ENCODE data around the gene COL26A1. TPM values are rescaled to one million over a fixed set of nuclear protein-coding genes. Genes with fewer than 3 reads are reported as not detected.

COL26A1 gene
- total RNA-seq, 1 donor = not detected

GRCh38 chr7:101321491-101322401 is 40.9 kb upstream of the COL26A1 start, which contains the start of gene IFT22:
TSS of gene IFT22 (minus strand) at chr7:101321812. CDS start at chr7:101321709, 103 bp downstream.
- Histone ChIP-seq H3K27ac (ENCODE audit: low read depth, low read length) (peak within 1 kb of the TSS; percentile 77), H3K9me3 (ENCODE audit: low read depth, low read length) (no peaks in the 10 kb centered on the region), H4K20me1 (ENCODE audit: insufficient read depth, low read length) (no peaks in the 10 kb centered on the region), H3K27me3 (ENCODE audit: insufficient read depth, low read length) (no peaks in the 10 kb centered on the region), H3K79me2 (ENCODE audit: insufficient read depth, low read length) (peaks cover 10% of the 10 kb centered on the region), H3K4me3 (ENCODE audit: insufficient read depth, low read length) (peak within 1 kb of the TSS; percentile 90), H2AFZ (ENCODE audit: low read length) (peak within 1 kb of the TSS; percentile 99), H3K4me1 (ENCODE audit: insufficient read depth, low read length) (peaks cover 11% of the 10 kb centered on the region), H3K4me2 (ENCODE audit: insufficient read depth, low read length) (peak within 1 kb of the TSS; percentile 96), H3K36me3 (ENCODE audit: insufficient read depth, low read length) (no peaks in the 10 kb centered on the region)
- peak; percentile 98 for DNase-seq (ENCODE audit: insufficient read length, low spot score, missing footprints)
- TF ChIP-seq CTCF (IDR thresholded peaks at IDR 0.05; ENCODE audit: extremely low read depth, low read depth, low read length) = peak; percentile 38

- Histone ChIP-seq H3K4me3 (ENCODE audit: insufficient read depth, low read length) (no peak overlapping the region), H3K9me3 (ENCODE audit: low read depth, low read length) (no peaks in the 10 kb centered on the region), H3K79me2 (ENCODE audit: insufficient read depth, low read length) (no peaks in the 10 kb centered on the region), H3K4me2 (ENCODE audit: insufficient read depth, low read length) (no peak overlapping the region), H3K36me3 (ENCODE audit: insufficient read depth, low read length) (no peaks in the 10 kb centered on the region), H4K20me1 (ENCODE audit: insufficient read depth, low read length) (no peaks in the 10 kb centered on the region), H3K27ac (ENCODE audit: low read depth, low read length) (no peak overlapping the region), H2AFZ (ENCODE audit: low read length) (no peak overlapping the region), H3K27me3 (ENCODE audit: insufficient read depth, low read length) (peaks cover 4% of the 10 kb centered on the region), H3K4me1 (ENCODE audit: insufficient read depth, low read length) (no peaks in the 10 kb centered on the region)
- TF ChIP-seq CTCF (IDR thresholded peaks at IDR 0.05; ENCODE audit: extremely low read depth, low read depth, low read length) = no peak
- no peak for DNase-seq (ENCODE audit: insufficient read length, low spot score, missing footprints)
Measured at GRCh38 chr7:101328159-101328558, 34.5 kb upstream of the COL26A1 start.

- H3K27me3 ChIP-seq (ENCODE audit: insufficient read depth, low read length) = peaks cover 4% of the 10 kb centered on the region
- no peak for TF ChIP-seq CTCF (IDR thresholded peaks at IDR 0.05; ENCODE audit: extremely low read depth, low read depth, low read length)
- no peak overlapping the region for H3K27ac ChIP-seq (ENCODE audit: low read depth, low read length)
- H4K20me1 ChIP-seq (ENCODE audit: insufficient read depth, low read length) = no peaks in the 10 kb centered on the region
- no peak overlapping the region for H2AFZ ChIP-seq (ENCODE audit: low read length)
- H3K4me3 ChIP-seq (ENCODE audit: insufficient read depth, low read length) = no peak overlapping the region
- no peaks in the 10 kb centered on the region for H3K79me2 ChIP-seq (ENCODE audit: insufficient read depth, low read length)
- no peaks in the 10 kb centered on the region for H3K36me3 ChIP-seq (ENCODE audit: insufficient read depth, low read length)
- no peaks in the 10 kb centered on the region for H3K9me3 ChIP-seq (ENCODE audit: low read depth, low read length)
- H3K4me2 ChIP-seq (ENCODE audit: insufficient read depth, low read length) = no peak overlapping the region
- no peaks in the 10 kb centered on the region for H3K4me1 ChIP-seq (ENCODE audit: insufficient read depth, low read length)
- no peak for DNase-seq (ENCODE audit: insufficient read length, low spot score, missing footprints)
Measured at GRCh38 chr7:101330011-101330484, 32.6 kb upstream of the COL26A1 start.

GRCh38 chr7:101332026-101332425 is 30.6 kb upstream of the COL26A1 start:
- Histone ChIP-seq H4K20me1 (ENCODE audit: insufficient read depth, low read length) (no peaks in the 10 kb centered on the region), H3K4me1 (ENCODE audit: insufficient read depth, low read length) (no peaks in the 10 kb centered on the region), H2AFZ (ENCODE audit: low read length) (no peak overlapping the region), H3K79me2 (ENCODE audit: insufficient read depth, low read length) (no peaks in the 10 kb centered on the region), H3K27ac (ENCODE audit: low read depth, low read length) (no peak overlapping the region), H3K4me3 (ENCODE audit: insufficient read depth, low read length) (no peak overlapping the region), H3K27me3 (ENCODE audit: insufficient read depth, low read length) (peaks cover 4% of the 10 kb centered on the region), H3K4me2 (ENCODE audit: insufficient read depth, low read length) (no peak overlapping the region), H3K36me3 (ENCODE audit: insufficient read depth, low read length) (no peaks in the 10 kb centered on the region), H3K9me3 (ENCODE audit: low read depth, low read length) (no peaks in the 10 kb centered on the region)
- no peak for TF ChIP-seq CTCF (IDR thresholded peaks at IDR 0.05; ENCODE audit: extremely low read depth, low read depth, low read length)
- DNase-seq (ENCODE audit: insufficient read length, low spot score, missing footprints) = no peak

All from osteoblast (primary cell).